IMR-90 (cell line): Measurements from ENCODE around the gene HAGHL.

ENCODE experiments used
- BHLHE40 ChIP-seq: fragments of 150-350 bp; IDR thresholded peaks from 2 replicates; pipeline ENCODE4 v1.6.1; 2016; ENCODE audit warnings: mild to moderate bottlenecking, low read depth, low read length
- CEBPB ChIP-seq: IDR thresholded peaks from 2 replicates; pipeline ENCODE4 v1.6.1; 2012; ENCODE audit warnings: low read depth, low read length, improper control_type of control experiment
- CHD1 ChIP-seq: IDR thresholded peaks from 2 replicates; pipeline ENCODE4 v1.6.1; 2012; ENCODE audit warnings: low read depth, low read length, improper control_type of control experiment
- FOS ChIP-seq: fragments of 150-350 bp; IDR thresholded peaks from 2 replicates; pipeline ENCODE4 v1.6.1; 2016; ENCODE audit warnings: low read depth, low read length
- MAFK ChIP-seq: IDR thresholded peaks from 2 replicates; pipeline ENCODE4 v1.6.1; 2012; ENCODE audit warnings: low read depth, low read length, improper control_type of control experiment
- MAZ ChIP-seq: IDR thresholded peaks from 2 replicates; pipeline ENCODE4 v1.6.1; 2012; ENCODE audit warnings: low read depth, mild to moderate bottlenecking, low read length, improper control_type of control experiment, moderate library complexity, borderline replicate concordance
- MXI1 ChIP-seq: IDR thresholded peaks from 2 replicates; pipeline ENCODE4 v1.6.1; 2012; ENCODE audit warnings: low read depth, mild to moderate bottlenecking, low read length, moderate library complexity, borderline replicate concordance
- POLR2A ChIP-seq: IDR thresholded peaks from 2 replicates; pipeline ENCODE4 v1.6.1; 2012; ENCODE audit warnings: mild to moderate bottlenecking, low read depth, low read length
- RAD21 ChIP-seq: IDR thresholded peaks from 2 replicates; pipeline ENCODE4 v1.6.1; 2012; ENCODE audit warnings: low read length, improper control_type of control experiment
- RCOR1 ChIP-seq: IDR thresholded peaks from 2 replicates; pipeline ENCODE4 v1.6.1; 2012; ENCODE audit warnings: mild to moderate bottlenecking, low read length, improper control_type of control experiment; ENCODE audit not compliant: insufficient replicate concordance
- SMC3 ChIP-seq: fragments of 150-350 bp; IDR thresholded peaks from 2 replicates; pipeline ENCODE4 v1.6.1; 2016; ENCODE audit warnings: low read depth, mild to moderate bottlenecking, antibody characterized with exemption, low read length, moderate library complexity
- TF ChIP-seq, protein P1 (sequence below): conservative IDR thresholded peaks from 2 replicates; pipeline ENCODE4 v1.5.1; 2012; ENCODE audit warnings: mild to moderate bottlenecking, low read depth, low read length, improper control_type of control experiment
- TF ChIP-seq, protein P2 (sequence below): fragments of 150-350 bp; IDR thresholded peaks from 2 replicates; pipeline ENCODE4 v1.6.1; 2017; ENCODE audit warnings: mild to moderate bottlenecking, antibody characterized with exemption, low read length, low read depth

DNA sequence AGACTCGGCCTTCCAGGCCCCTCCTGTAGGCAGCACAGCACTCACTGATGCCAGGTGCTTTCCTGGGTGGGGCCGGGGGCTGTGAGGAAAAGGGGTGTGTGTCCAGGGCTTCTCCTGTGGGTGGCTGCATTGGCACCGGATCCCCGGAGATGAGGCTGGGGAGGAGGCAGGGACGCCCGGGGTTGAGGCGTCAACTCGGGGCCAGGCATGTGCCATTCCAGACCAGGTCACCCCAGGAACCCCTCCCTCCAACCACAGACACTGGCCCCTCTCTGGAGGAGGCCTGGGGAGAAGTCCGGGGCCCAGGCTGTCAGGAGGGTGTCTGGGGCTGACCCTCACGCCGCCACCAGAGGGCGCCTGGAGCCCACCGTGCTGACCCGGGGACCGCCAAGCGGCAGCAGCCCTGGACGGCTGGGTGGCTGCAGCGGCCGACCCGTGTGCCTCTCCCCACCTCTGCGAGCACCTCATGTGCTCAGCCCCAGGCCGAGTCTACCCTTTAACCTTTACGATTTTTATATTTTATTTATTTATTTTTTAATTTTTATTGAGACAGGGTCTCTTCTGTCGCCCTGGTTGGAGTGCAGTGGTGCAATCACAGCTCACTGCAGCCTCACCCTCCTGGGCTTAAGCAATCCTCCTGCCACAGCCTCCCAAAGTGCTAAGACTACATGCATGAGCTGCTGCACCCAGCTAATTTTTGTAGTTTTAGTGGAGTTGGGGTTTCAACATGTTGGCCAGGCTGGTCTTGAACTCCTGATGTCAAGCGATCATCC, 15.2 kb upstream of the HAGHL start:
- TF ChIP-seq, protein P1, sequence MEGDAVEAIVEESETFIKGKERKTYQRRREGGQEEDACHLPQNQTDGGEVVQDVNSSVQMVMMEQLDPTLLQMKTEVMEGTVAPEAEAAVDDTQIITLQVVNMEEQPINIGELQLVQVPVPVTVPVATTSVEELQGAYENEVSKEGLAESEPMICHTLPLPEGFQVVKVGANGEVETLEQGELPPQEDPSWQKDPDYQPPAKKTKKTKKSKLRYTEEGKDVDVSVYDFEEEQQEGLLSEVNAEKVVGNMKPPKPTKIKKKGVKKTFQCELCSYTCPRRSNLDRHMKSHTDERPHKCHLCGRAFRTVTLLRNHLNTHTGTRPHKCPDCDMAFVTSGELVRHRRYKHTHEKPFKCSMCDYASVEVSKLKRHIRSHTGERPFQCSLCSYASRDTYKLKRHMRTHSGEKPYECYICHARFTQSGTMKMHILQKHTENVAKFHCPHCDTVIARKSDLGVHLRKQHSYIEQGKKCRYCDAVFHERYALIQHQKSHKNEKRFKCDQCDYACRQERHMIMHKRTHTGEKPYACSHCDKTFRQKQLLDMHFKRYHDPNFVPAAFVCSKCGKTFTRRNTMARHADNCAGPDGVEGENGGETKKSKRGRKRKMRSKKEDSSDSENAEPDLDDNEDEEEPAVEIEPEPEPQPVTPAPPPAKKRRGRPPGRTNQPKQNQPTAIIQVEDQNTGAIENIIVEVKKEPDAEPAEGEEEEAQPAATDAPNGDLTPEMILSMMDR = peak; percentile 90
- TF ChIP-seq POLR2A (no peak), RAD21 (peak; percentile 90), SMC3 (peak; percentile 87), CEBPB (no peak), BHLHE40 (no peak), MAZ (peak; percentile 30; the same call in 1 of the 2 replicates), RCOR1 (no peak), MAFK (no peak), FOS (no peak), MXI1 (no peak), CHD1 (no peak)
- TF ChIP-seq, protein P2, sequence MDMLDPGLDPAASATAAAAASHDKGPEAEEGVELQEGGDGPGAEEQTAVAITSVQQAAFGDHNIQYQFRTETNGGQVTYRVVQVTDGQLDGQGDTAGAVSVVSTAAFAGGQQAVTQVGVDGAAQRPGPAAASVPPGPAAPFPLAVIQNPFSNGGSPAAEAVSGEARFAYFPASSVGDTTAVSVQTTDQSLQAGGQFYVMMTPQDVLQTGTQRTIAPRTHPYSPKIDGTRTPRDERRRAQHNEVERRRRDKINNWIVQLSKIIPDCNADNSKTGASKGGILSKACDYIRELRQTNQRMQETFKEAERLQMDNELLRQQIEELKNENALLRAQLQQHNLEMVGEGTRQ = no peak
